HCT116 (cell line): ENCODE measurements around the gene TMEM134. TPM values are rescaled to one million over a fixed set of nuclear protein-coding genes. Genes with fewer than 3 reads are reported as not detected.

Experiments
- ATAC-seq: fragments of 200-7000 bp; cut with Tn5 transposase; 2 replicates; pipeline ENCODE4 v1.9.1; 2020; ENCODE audit warnings: mild to moderate bottlenecking, moderate library complexity
- BruUV-seq: library from RNA; stranded (reverse); fragments of 400-500 nt; replicated peaks from 2 replicates; lab custom pipeline; 2021; lab: Mats Ljungman, UMichigan
- CTCF ChIA-PET: fragments of 300-600 bp; sonication (Branson Sonifier 250); formaldehyde crosslinking; loops from one replicate; lab custom pipeline; 2021; ENCODE audit warnings: antibody characterized with exemption; lab: Charles Lee
- POLR2A ChIA-PET: fragments of 300-600, 350-600 bp; sonication (Branson Sonifier 250); formaldehyde crosslinking; loops from one replicate; lab custom pipeline; 2021; ENCODE audit warnings: antibody characterized with exemption; lab: Charles Lee
- RAD21 ChIA-PET, 2 experiments: fragments of 300-600 bp; sonication (Branson Sonifier 250); formaldehyde crosslinking; loops; one replicate each; lab custom pipeline; 2023; ENCODE audit warnings: low total read pairs in 2 of 2; ENCODE audit not compliant: uncharacterized antibody in 2 of 2, unreplicated experiment in 2 of 2, low non-redundant PET in 1 of 2; lab: Charles Lee
- DNase-seq: peaks from one replicate; pipeline ENCODE4 v3.0.0-alpha.2; 2010; ENCODE audit warnings: low read depth, low spot score
- H2AFZ ChIP-seq: fragments of 200-600 bp; shearing (Covaris generic), sonication (generic); 2 replicates; pipeline ENCODE4 v1.6.1; 2017; ENCODE audit warnings: low read depth, mixed run types, mixed read lengths, antibody characterized with exemption, low read length; ENCODE audit not compliant: poor library complexity, severe bottlenecking
- H3K27ac ChIP-seq: 2 replicates; pipeline ENCODE4 v1.5.1; 2012; ENCODE audit warnings: low read depth, low read length
- H3K27me3 ChIP-seq: fragments of 200-600 bp; sonication (generic); 2 replicates; pipeline ENCODE4 v1.6.1; 2016; ENCODE audit warnings: mixed run types, low read length, mixed read lengths; ENCODE audit not compliant: insufficient read depth
- H3K36me3 ChIP-seq, 2 experiments: fragments of 200-500 bp in 1 of 2; fragments of 200-600 bp in 1 of 2; sonication (Bioruptor generic) in 1 of 2; sonication (generic) in 1 of 2; 2 replicates each; pipeline versions ENCODE4 v1.5.1 to v1.6.1; 2014 to 2016; ENCODE audit warnings: low read length in 2 of 2, inconsistent platforms in 1 of 2, mixed read lengths in 1 of 2, mixed run types in 1 of 2; ENCODE audit not compliant: insufficient read depth in 2 of 2, control insufficient read depth in 1 of 2
- H3K4me1 ChIP-seq, 2 experiments: fragments of 200-600 bp in 1 of 2; sonication (generic) in 1 of 2; 2 replicates each; pipeline versions ENCODE4 v1.5.1 to v1.6.1; 2012 to 2017; ENCODE audit warnings: low read length in 2 of 2, inconsistent platforms in 1 of 2, mild to moderate bottlenecking in 1 of 2, mixed read lengths in 1 of 2, mixed run types in 1 of 2, moderate library complexity in 1 of 2; ENCODE audit not compliant: insufficient read depth in 2 of 2, control insufficient read depth in 1 of 2
- H3K4me2 ChIP-seq: fragments of 200-600 bp; sonication (generic); 2 replicates; pipeline ENCODE4 v1.6.1; 2017; ENCODE audit warnings: mixed run types, low read length, mixed read lengths
- H3K4me3 ChIP-seq, 2 experiments: fragments of 200-600 bp in 1 of 2; sonication (generic) in 1 of 2; replicated peaks in 1 of 2; 2 replicates each; pipeline ENCODE4 v1.5.1; 2011 to 2016; ENCODE audit warnings: low read length in 2 of 2, control low read depth in 1 of 2, low read depth in 1 of 2, mild to moderate bottlenecking in 1 of 2, mixed read lengths in 1 of 2, mixed run types in 1 of 2
- H3K79me2 ChIP-seq: fragments of 200-600 bp; sonication (generic); 2 replicates; pipeline ENCODE4 v1.6.1; 2017; ENCODE audit warnings: mild to moderate bottlenecking, mixed run types, low read length, moderate library complexity, mixed read lengths; ENCODE audit not compliant: insufficient read depth
- H3K9ac ChIP-seq: fragments of 200-600 bp; sonication (generic); 2 replicates; pipeline ENCODE4 v1.6.1; 2016; ENCODE audit warnings: low read length, mixed read lengths
- H3K9me2 ChIP-seq: fragments of 200-600 bp; sonication (generic), shearing (Covaris generic); 2 replicates; pipeline ENCODE4 v1.6.1; 2017; ENCODE audit warnings: mixed run types, mild to moderate bottlenecking, moderate library complexity; ENCODE audit not compliant: insufficient read depth
- H3K9me3 ChIP-seq, 2 experiments: fragments of 200-500 bp in 1 of 2; fragments of 200-600 bp in 1 of 2; sonication (Bioruptor generic) in 1 of 2; sonication (generic) in 1 of 2; 2 replicates each; pipeline ENCODE4 v1.6.1; 2014 to 2017; ENCODE audit warnings: low read length in 2 of 2, mixed read lengths in 2 of 2, inconsistent platforms in 1 of 2, low read depth in 1 of 2, mild to moderate bottlenecking in 1 of 2, mixed run types in 1 of 2, moderate library complexity in 1 of 2; ENCODE audit not compliant: control insufficient read depth in 1 of 2, insufficient read depth in 1 of 2
- H4K20me1 ChIP-seq: fragments of 200-600 bp; sonication (generic), shearing (Covaris generic); 2 replicates; pipeline ENCODE4 v1.6.1; 2017; ENCODE audit warnings: mixed run types, mild to moderate bottlenecking, moderate library complexity; ENCODE audit not compliant: insufficient read depth
- CBX3 ChIP-seq: IDR thresholded peaks from 2 replicates; pipeline ENCODE4 v1.6.1; 2012; ENCODE audit warnings: low read depth
- EGR1 ChIP-seq: IDR thresholded peaks from 2 replicates; pipeline ENCODE4 v1.6.1; 2012; ENCODE audit warnings: low read depth
- ELF1 ChIP-seq: IDR thresholded peaks from 2 replicates; pipeline ENCODE4 v1.6.1; 2012; ENCODE audit warnings: low read depth, borderline replicate concordance
- EZH2 ChIP-seq: fragments of 200-600 bp; sonication (generic); IDR thresholded peaks from 2 replicates; pipeline ENCODE4 v1.6.1; 2017; ENCODE audit warnings: antibody characterized with exemption, mixed run types
- EZH2phosphoT487 ChIP-seq: fragments of 200-600 bp; IDR thresholded peaks from 2 replicates; pipeline ENCODE4 v1.6.1; 2018; ENCODE audit warnings: antibody characterized with exemption, borderline replicate concordance
- MAX ChIP-seq: IDR thresholded peaks from 2 replicates; pipeline ENCODE4 v1.6.1; 2012
- POLR2AphosphoS5 ChIP-seq: IDR thresholded peaks from 2 replicates; pipeline ENCODE4 v1.6.1; 2011; ENCODE audit warnings: mild to moderate bottlenecking, low read depth, low read length, moderate library complexity
- RAD21 ChIP-seq: IDR thresholded peaks from 2 replicates; pipeline ENCODE4 v1.6.1; 2012; ENCODE audit warnings: low read depth, mild to moderate bottlenecking
- SIN3A ChIP-seq: IDR thresholded peaks from 2 replicates; pipeline ENCODE4 v1.6.1; 2012; ENCODE audit warnings: low read depth
- SP1 ChIP-seq: IDR thresholded peaks from 2 replicates; pipeline ENCODE4 v1.6.1; 2012; ENCODE audit warnings: low read depth
- TCF7L2 ChIP-seq: IDR thresholded peaks from 2 replicates; pipeline ENCODE4 v1.7.0; 2011; ENCODE audit warnings: borderline replicate concordance, inconsistent platforms; ENCODE audit not compliant: insufficient read depth, insufficient read length; ENCODE audit errors: extremely low read depth
- ZBTB33 ChIP-seq: IDR thresholded peaks from 2 replicates; pipeline ENCODE4 v1.6.1; 2011; ENCODE audit warnings: mild to moderate bottlenecking, low read length, moderate library complexity; ENCODE audit not compliant: insufficient replicate concordance; ENCODE audit errors: extremely low read depth
- ZFX ChIP-seq: fragments of 450-650 bp; IDR thresholded peaks from 2 replicates; pipeline ENCODE4 v1.6.1; 2017
- ZNF274 ChIP-seq: fragments of 200-500 bp; sonication (Bioruptor generic); IDR thresholded peaks from 2 replicates; pipeline ENCODE4 v1.6.1; 2014; ENCODE audit warnings: mild to moderate bottlenecking, low read depth, low read length, inconsistent platforms
- intact Hi-C: fragments of 100-400 bp; cut with micrococcal nuclease; formaldehyde crosslinking; loops from 2 replicates; pipeline ENCODE4 v1.10.0; 2022
- total RNA-seq: library from RNA; stranded (reverse); gene quantifications from one replicate; pipeline ENCODE4 v1.2.1, GENCODE V29; 2021; ENCODE audit not compliant: unreplicated experiment

Gene TMEM134
- total RNA-seq, 1 experiment from 2014 or later = 44.2 TPM

DNA sequence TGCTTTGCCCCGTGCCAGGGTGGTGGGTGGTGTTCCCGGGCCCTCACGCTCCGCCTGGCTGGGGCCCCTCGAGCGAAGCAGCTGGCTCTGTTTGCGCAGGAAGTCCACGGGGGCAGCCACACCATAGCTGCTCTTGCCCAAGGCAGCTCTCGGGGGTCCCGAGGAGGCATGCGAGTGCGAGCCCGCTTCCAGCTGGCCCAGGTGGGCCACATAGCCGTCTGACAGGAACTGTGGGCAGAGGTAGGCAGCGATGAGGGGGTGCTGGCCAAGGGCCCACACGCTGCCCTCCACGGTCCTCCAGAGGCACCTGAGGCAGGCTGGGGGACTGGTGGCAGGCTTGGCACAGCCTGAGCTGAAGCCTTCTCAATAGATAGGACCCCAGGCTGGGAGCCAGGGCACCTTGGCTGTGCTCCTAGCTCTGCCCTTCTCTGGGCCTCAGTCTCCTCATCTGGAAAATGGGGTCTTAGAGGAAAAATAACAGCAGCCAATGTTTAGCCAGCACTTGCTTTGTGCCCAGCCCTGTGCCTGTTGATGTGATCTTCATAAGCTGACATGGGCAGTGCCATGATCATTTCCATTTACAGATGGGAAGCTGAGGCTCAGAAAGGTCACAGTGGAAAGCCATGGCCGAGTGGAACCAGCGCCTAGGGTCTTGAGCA is 23.1 kb upstream of the TMEM134 start:
- H3K27ac ChIP-seq = no peak overlapping the region
- no peaks in the 10 kb centered on the region for H4K20me1 ChIP-seq
- POLR2A ChIA-PET = no interaction called here
- TF ChIP-seq EGR1 (no peak), ELF1 (no peak)
- H3K9me2 ChIP-seq = no peaks in the 10 kb centered on the region
- no peak overlapping the region for H2AFZ ChIP-seq
- H3K4me2 ChIP-seq = no peak overlapping the region
- no TSS peak for BruUV-seq
- RAD21 ChIA-PET = no interaction called here
- no peaks in the 10 kb centered on the region for H3K9me3 ChIP-seq
- H3K4me3 ChIP-seq = no peak overlapping the region
- ATAC-seq = no peak
- no peaks in the 10 kb centered on the region for H3K4me1 ChIP-seq
- H3K27me3 ChIP-seq = no peaks in the 10 kb centered on the region
- intact Hi-C loops = no loop called here
- CTCF ChIA-PET = no interaction called here
- H3K79me2 ChIP-seq = no peaks in the 10 kb centered on the region
- peaks cover 0 to 5% of the 10 kb centered on the region in 2 experiments; a peak in 2 of 4 replicates for H3K36me3 ChIP-seq
- H3K9ac ChIP-seq = no peak overlapping the region
- DNase-seq = no peak

DNA sequence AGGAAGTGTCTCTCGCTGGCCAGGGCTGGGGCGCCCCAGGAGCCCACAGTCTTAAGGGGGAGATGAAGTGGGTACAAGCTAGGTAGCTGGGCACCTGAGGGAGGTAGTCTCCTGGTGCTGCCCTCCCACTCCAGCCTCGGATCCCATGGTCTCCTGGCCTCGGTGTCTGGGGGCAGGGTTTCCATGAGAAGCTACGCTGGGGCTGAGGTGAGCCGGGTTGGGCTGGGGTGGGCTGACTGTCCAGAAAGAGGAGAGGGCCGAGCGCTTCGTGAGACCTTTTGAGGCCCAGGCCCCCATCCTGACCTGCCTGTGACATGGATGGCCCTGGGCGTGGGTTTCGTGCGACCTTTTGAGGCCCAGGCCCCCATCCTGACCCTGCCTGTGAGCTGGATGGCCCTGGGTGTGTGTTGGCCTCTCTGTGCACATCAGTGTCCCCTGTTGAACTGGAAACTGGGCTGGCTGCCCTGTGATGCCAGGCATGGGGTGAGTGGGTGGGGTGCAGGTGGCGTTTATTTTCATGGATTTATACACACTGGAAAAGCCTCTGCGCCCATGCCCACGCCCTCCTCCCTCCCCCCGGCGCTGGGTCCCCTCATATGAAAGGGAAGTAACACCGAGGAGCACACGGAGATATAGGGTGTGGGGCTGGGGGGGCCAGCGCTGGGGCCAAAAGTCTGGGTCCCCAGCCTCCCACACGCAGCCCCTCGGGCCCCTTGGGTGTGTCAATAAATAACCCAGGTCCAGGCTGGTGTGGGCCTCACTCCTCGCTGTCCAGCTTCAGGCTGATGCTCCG is 22.4 kb upstream of the TMEM134 start:
- no peaks in the 10 kb centered on the region for H3K79me2 ChIP-seq
- RAD21 ChIA-PET = no interaction called here
- no peak overlapping the region for H3K4me2 ChIP-seq
- H3K9me2 ChIP-seq = no peaks in the 10 kb centered on the region
- H4K20me1 ChIP-seq = no peaks in the 10 kb centered on the region
- ATAC-seq = no peak
- intact Hi-C loops = no loop called here
- no peak overlapping the region for H3K27ac ChIP-seq
- no peaks in the 10 kb centered on the region for H3K9me3 ChIP-seq
- H2AFZ ChIP-seq = no peak overlapping the region
- POLR2A ChIA-PET = no interaction called here
- peaks cover 0 to 5% of the 10 kb centered on the region in 2 experiments; a peak in 2 of 4 replicates for H3K36me3 ChIP-seq
- H3K27me3 ChIP-seq = no peaks in the 10 kb centered on the region
- BruUV-seq = no TSS peak
- no peak overlapping the region for H3K4me3 ChIP-seq
- no peak for DNase-seq
- H3K9ac ChIP-seq = no peak overlapping the region
- peaks cover 0 to 3% of the 10 kb centered on the region in 2 experiments; a peak in 1 of 4 replicates for H3K4me1 ChIP-seq
- CTCF ChIA-PET = no interaction called here
- no peak for TF ChIP-seq CBX3
- no peak for TF ChIP-seq RAD21
- no peak for TF ChIP-seq EZH2
- no peak for TF ChIP-seq ZFX
- no peak for TF ChIP-seq MAX
- TF ChIP-seq TCF7L2 = no peak
- TF ChIP-seq EGR1 = no peak
- TF ChIP-seq SIN3A = no peak
- TF ChIP-seq EZH2phosphoT487 = no peak
- TF ChIP-seq ZNF274 = no peak
- no peak for TF ChIP-seq POLR2AphosphoS5
- no peak for TF ChIP-seq ZBTB33
- no peak for TF ChIP-seq SP1
- no peak for TF ChIP-seq ELF1
